ENCODE results near the gene TPX2.

- TF ChIP-seq, protein P1, sequence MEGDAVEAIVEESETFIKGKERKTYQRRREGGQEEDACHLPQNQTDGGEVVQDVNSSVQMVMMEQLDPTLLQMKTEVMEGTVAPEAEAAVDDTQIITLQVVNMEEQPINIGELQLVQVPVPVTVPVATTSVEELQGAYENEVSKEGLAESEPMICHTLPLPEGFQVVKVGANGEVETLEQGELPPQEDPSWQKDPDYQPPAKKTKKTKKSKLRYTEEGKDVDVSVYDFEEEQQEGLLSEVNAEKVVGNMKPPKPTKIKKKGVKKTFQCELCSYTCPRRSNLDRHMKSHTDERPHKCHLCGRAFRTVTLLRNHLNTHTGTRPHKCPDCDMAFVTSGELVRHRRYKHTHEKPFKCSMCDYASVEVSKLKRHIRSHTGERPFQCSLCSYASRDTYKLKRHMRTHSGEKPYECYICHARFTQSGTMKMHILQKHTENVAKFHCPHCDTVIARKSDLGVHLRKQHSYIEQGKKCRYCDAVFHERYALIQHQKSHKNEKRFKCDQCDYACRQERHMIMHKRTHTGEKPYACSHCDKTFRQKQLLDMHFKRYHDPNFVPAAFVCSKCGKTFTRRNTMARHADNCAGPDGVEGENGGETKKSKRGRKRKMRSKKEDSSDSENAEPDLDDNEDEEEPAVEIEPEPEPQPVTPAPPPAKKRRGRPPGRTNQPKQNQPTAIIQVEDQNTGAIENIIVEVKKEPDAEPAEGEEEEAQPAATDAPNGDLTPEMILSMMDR (IDR thresholded peaks at IDR 0.05), result no peak
- no peak for TF ChIP-seq POLR2A (IDR thresholded peaks at IDR 0.05)
These were observed 44.1 kb upstream of the TPX2 start for GRCh38 chr20:31694842-31695593.
